ENCODE results near the gene EXOC6B.
A peak's percentile ranks its signal among the peaks of the same experiment; 100 is the strongest.

EXOC6B gene

GRCh38 chr2:72139874-72140620 lies 685.8 kb downstream of the EXOC6B start:
- no peak for DNase-seq (ENCODE audit: low read depth in 1 of 2, low spot score in 1 of 2)

DNA sequence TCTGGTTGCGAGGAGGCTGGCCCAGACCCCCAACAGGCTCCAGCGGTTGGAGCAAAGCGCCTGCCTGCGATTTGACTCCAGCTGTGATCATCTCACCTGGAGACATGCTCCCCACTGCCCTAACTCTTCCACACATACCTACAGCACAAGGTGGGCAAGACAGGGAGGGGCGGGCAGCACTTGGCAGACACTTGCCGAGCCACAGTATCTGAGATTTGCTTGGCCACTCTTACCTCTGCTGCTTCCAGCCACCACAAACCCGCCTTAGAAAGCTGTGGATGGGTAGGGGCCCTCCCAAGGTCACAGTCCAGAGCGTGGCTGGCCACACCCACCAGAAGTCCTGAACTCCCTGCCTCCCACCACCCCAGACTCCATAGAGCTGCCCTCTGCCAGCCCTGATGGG lies 686.4 kb downstream of the EXOC6B start:
- no peak for DNase-seq (ENCODE audit: low read depth in 1 of 2, low spot score in 1 of 2)

- DNase-seq (ENCODE audit: low read depth in 1 of 2, low spot score in 1 of 2): no peak
Observed at GRCh38 chr2:72138921-72139381, 686.9 kb downstream of the EXOC6B start.

DNA sequence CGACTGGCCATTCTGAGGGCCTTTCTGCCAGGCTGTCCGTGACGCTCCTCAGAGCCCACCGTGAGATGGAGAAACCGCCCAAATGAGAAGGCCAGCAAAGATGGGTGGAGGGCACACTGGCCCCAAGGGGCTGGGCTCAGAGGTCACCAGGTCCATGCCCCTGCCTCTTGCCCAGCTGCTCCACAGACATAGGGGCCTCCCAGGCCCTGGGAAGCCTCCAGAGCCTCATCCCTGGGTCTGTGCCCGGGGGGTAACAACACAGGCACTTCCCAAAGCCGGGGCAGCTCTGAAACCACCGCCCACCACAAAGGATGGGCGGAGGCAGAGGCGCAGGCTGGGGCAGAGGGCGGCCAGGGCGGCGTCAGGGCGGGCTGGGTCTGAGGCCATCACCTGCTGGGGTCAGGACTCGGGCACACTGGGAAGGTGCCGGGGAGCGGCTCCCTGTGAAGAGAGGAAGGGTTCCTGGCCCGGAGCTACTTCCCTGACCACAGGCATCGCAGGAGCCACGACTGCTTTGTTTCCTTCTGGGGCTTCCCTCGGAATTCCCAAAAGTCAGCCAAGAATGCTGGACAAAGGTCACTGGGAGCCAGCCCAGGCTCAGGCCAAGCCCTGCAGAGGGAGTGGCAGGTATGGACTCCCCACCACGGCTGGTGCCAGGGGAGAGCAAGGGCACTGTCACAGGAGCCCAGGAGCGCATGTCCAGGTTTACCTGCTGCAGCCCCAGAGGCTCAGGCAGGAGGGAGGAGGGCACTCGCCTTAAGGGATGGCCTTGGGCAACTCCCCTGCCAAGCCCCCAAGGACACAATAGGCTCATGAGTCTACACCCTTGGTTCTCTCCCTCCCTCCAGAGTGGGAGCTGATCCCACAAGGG lies 687.6 kb downstream of the EXOC6B start:
- DNase-seq (ENCODE audit: low read depth in 1 of 2, low spot score in 1 of 2): no peak

GRCh38 chr2:72137498-72138010 lies 688.3 kb downstream of the EXOC6B start:
- DNase-seq (ENCODE audit: low read depth in 1 of 2, low spot score in 1 of 2): peak; percentile 37 to 48

DNA sequence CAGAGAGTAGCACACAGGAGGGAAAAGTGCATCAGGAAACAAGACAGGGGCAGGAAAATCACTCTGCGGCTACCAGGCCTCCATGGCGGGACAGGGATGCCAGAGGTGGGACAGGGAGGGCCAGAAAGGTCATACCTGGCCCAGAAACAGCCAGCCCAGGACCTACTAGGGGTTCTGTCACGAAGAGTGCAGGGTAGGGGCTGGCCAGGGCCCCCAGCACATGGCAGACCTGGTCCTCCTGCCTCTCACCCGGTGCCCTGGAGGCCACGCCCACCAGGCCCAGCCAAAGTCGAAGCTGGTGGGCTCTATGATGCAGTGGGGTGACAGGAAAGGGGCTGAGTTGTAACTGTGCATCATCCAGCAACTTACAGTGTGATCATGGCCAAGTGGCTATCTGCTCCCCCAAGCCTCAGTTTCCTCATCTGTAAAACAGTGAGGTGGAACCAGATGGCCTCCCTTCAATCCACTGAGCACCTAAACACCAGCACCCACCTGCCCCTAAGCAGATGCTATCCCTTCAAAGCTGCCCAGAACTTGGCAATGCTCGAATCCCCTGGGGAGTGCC lies 688.8 kb downstream of the EXOC6B start:
- DNase-seq (ENCODE audit: low read depth in 1 of 2, low spot score in 1 of 2): no peak

DNA sequence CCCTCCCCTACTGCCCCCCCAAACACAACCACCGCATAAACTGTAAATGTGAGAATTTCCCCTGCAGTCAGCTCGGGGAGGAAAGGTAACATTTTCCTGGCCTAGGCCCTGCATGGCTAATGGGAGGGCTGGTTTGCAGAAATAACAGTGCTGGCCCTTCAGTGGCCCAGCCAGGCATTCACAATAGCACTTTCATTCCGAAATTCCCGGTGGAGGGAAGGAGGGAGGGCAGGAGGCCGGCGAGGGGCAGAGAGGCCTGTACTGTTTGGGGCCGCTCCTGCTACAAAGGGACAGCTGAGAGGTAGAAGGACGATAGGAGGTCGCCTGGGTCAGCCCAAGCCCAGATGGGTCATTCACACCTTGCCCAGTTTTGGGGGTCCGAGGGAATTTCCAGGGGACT lies 689.5 kb downstream of the EXOC6B start:
- no peak for DNase-seq (ENCODE audit: low read depth in 1 of 2, low spot score in 1 of 2)

DNA sequence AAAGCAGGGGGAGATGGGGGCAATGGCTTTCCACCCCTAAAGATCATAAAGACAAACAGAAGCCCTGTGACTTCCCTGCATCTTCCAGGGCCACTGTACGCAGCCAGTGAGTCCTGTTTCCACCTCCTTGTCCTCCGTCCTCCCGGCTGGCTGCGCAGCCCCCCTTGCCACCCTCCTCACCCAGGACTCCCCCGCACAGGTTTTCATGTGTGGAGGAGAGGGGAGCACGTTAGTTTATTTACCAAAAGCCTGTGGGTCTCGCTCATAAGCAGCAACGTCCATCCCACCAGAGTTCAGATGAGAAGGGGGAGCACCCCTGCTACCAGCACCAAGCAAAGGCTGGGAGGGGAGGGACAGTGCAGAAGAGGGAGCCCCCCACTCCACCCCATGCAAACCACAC lies 689.9 kb downstream of the EXOC6B start:
- DNase-seq (ENCODE audit: low read depth in 1 of 2, low spot score in 1 of 2): no peak

DNA sequence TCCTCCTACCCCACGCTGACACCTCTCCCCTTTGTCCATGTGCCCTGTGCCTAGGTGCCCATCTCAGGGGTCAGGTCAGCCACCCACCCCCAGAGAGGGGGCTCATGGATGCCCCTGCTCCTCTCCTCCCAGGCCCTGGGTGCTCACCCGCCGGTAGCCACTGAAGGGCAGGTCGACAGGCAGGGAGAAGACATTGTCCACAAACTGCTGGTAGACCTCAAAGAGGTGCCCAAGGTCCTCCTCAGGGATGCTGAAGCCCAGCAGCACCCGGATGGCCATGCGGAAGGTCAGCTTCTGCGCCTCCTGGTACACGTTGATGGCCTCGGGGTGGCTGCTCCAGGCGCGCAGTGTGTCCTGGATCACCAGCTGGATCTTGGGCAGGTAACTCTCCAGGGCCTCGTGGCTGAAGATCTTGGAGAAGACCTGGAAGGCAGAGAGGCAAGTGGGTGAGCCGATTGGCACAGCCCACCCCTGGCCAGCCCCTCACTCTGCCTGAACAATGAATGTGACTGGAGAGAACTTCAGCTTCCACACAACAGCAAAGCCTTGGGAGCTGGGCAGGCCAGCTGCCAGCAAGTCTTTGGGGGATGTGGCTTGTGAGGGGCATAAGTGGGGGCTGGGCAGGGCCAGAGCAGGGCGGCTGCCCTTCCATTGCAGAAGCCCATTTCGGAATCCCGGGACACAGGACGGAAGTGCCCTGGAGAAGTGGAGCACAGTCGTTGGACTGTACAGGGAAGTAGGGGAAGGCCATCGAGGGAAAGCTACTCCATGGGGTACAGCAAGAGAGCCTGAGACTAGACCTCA lies 690.6 kb downstream of the EXOC6B start:
- DNase-seq (ENCODE audit: low read depth in 1 of 2, low spot score in 1 of 2): no peak

GRCh38 chr2:72134408-72134996 lies 691.3 kb downstream of the EXOC6B start:
- DNase-seq (ENCODE audit: low read depth in 1 of 2, low spot score in 1 of 2): no peak

DNA sequence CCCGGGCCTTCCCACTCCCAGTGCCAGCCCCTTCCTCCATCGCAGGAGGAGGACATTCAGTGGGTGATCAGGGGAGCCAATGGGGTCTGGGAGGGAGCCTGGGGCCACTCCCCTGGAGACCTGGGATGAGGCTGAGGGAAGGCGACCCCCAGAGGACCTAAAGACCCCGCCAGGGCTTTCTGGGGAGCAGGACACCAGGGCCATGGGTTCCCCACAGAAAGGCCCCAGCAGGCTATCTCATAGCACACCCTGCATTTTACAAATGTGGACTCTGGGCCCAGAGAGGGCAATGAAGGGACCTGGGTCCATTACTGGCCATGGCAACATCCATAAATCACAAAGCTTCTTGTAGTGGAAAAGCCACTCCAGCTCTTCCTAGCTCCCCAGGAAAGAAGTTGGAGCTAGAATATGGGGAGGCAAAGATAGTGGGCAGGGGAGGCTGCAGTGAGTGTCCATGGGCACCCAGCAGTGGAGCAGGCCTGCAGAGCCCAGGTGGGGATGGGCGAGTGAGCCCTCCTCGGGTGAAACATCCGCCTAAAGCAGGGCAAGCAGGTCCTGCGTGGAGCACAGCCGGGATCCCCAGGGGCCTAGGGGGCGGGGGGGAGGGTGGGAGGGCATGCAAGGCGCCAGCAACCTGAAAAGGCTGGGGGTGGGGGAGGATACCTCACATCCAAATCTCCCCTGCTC lies 692.0 kb downstream of the EXOC6B start:
- DNase-seq (ENCODE audit: low read depth in 1 of 2, low spot score in 1 of 2): no peak

DNA sequence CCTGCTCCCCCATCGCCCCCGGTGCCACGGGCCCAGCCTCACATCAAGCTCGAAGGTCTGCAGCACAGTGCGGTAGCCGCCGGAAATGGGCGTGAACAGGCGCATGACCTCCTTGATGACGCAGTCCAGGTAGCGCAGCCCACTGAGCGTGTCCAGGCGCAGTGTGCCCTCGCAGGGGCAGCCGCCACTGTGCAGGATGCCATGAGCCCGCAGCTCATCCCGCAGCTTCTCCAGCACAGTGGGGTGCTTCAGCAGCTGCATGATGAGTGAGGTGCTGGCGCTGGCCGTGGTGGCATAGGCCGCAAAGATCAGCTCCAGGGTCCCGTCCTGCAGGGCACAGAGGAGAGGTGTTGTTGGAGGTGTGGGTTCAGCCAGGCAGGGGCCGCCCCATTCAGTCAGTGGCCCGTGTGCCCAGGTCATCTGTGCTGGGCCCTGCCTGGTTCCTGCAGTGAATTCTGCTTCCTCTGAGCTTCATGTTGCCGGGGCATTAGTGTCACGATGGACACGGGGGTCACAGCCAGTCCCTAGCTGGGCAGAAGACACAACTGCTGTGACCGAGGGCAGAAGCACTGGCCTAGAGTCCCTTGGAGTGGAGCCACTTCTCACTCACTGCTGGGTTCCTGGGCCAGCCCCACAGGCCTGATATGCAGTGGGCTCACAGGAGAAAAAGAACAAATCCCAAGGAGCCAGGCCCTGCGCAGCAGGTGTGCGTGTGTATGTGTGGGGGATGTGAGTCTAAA lies 692.7 kb downstream of the EXOC6B start:
- DNase-seq (ENCODE audit: low read depth in 1 of 2, low spot score in 1 of 2): no peak

GRCh38 chr2:72131916-72132841 lies 693.7 kb downstream of the EXOC6B start:
- no peak for DNase-seq (ENCODE audit: low read depth in 1 of 2, low spot score in 1 of 2)

DNA sequence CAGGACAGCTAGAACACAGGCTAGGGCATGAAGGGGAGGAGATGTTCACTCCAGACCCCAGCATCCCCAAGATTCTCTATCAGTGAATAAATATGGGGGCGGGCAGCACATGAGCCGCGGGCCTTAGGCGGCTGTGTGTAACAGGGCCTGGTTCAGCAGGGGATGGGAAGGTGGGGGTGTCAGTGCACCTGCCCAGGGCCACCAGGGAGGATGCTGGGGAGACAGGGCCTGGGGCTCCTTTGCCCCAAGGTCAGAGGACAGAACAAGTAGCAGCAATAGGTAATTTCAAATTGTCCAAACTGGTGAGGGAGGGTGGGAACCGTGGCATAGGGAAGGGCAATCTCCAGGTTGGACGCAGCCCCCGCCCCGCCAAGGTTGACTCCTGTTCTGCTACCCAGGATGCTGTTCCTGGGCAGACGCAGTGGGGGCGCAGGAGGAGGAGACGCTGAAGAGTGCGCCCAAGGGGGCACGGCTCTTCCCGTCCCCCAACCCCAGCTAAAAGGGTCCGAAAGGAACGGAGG lies 694.4 kb downstream of the EXOC6B start:
- no peak for DNase-seq (ENCODE audit: low read depth in 1 of 2, low spot score in 1 of 2)

- no peak for DNase-seq (ENCODE audit: low read depth in 1 of 2, low spot score in 1 of 2)
Observed at GRCh38 chr2:72130659-72131360, 695.0 kb downstream of the EXOC6B start.

DNA sequence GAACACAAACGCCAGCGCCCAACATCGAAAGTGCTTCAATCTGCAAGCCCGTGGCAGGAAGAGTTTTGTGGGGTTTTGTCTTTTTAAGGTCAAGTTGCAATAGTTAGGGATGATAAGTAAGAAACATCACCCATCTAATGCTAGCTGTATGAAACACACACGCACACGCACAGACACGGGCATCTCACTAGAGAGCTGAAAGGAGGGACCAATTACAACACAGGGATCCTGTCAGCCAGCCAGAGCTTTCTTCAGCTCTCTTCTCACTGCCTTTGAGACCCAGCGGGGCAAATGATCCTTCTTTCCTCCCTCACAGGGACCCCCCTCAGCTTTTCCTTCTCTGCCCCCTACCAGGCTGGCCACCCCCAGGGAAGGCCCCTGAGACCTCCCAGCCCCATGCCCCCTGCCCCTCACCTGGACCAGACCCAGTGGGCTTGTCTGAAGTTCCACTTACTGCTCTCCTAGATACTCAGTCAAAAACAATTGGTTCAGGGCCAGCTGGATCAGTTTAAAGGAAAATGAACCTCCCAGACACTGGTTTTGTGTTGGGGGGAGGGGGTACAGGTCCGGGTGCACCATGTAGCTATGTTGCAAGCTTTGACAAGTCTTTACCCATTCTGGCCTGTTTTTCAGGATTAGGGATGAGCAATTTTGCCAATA lies 696.0 kb downstream of the EXOC6B start:
- no peak for DNase-seq (ENCODE audit: low read depth in 1 of 2, low spot score in 1 of 2)

GRCh38 chr2:72128843-72129227 lies 697.0 kb downstream of the EXOC6B start:
- DNase-seq (ENCODE audit: low read depth in 1 of 2, low spot score in 1 of 2): no peak

All from activated T-helper 1 cell treated with anti-CD3 and anti-CD28 coated beads, Interleukin-2, amount 50 U/mL, for 16 hours (primary cell).